NCI-H1048 (cell line): ENCODE data around the gene FAM151A.

Source experiments
- DNase-seq: peaks from one replicate; lab custom pipeline; 2025; lab: John Stamatoyannopoulos, UW

Gene FAM151A

DNA sequence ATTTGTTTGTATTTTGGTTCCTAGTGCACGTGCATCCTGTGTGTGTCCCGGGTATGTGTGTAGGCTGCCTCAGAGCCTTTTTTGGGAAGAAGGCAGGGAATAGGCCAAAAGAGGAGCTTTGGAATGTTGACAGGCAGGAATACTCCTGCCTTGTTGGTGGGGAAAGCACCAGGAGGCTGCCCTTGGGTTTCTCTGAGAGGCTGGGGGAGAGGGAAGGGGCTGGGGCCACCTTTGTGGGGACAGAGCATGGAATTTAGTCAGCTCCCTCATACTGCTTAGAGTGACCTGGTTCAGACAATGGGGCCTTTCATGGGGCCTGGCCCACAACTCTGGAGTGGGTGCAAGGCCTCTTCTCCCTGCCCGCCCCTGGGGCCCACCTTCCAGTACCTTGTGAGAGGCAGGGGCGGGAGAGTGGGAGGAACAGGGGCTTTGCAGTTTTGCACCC lies 44.0 kb downstream of the FAM151A start:
- no peak for DNase-seq

DNA sequence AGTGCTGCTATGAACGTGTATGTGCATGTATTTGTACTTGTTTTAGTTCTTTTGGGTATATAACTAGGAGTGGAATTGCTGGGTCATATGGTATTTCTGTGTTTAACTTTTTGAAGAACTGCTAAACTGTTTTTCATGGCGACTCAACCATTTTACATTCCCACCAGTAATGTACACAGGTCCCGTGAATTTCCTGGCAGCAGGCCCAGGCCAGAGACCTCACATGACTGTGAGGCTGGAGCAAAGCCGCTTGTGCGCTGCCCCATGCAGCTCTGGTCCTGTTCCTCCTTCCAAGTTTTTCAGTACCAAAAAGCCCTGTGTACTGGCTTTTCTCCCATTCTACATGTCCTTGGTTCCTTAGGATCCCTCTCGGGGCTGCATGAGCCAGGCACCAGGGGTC lies 45.7 kb downstream of the FAM151A start:
- DNase-seq: no peak

DNA sequence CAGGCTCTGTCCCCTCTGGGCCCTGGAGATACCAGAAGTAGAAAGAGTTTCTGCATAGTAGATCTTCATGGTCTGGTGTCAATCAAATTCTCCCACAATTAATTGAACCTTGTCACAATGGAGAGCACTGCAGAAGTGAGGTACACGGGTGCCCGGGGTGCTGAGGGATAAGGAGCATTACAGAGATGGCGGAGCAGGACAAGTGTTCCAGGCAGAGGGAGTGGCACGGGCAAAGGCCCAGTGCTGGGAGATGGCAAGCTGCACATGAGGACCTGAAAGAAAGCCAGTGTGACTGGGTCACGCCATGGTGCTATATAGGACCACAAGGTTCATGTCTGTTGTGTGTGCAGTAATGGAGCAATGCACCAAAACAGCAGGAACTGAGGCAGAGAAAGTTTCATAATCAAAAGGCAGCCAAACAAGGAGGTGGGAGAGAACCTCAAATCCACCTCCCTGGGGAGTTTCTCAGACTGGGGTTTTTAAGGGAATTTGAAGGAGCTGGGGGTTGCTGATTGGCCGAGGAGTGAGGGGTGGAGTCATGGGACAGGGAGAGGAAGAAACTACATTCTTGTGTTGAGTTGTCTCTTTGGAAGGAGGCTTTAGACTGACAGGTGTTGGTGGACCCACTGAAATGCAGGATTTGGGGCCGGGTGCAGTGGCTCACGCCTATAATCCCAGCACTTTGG lies 47.6 kb downstream of the FAM151A start:
- no peak for DNase-seq

DNA sequence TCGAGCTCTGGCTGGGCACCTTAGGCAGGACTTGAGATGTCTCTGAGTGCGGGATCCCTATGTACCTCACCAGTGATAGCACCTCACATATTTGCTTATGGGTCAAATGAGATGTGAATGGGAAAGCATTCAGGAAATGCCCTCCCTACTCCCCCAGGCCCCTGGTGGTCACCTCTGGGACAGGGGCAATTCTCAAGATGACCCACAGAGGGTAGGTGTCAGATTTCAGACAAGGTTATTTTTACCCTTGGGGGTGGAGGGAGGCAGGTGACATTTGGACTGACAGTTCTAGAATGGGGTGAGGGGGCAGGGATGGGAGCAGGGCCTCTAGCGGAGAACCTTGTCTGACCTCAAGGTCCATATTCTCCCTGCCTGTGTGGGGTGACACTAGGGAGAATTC lies 48.2 kb downstream of the FAM151A start:
- DNase-seq: no peak

DNA sequence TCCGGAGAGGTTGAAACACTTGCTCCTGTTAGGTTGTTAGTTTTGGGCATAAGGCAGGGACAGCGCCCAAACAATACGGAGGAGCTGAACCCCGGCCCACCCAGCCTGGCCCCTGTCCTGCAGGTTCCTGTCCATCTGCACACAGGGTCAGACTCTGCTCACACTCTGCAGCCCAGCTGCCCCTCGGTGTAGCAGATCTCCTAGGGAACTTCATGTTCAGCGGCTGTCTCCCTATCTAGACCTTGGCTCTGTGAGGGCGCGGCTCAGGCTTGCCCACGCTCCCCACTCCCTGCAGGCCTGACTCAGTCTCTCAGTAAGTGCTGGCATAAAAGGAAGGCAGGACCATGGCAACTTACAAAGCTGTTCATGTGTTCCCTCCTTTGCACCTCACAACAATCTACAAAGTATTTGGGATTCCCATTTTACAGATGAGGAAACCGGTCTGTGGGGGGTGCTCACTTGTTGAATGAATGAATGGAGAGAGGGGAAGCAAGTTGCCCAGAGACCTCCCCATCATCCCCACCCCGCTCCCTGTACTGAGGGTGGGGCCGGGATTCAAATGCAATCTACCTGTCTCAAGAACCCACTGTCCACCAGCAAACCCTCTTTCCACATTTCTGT lies 49.1 kb downstream of the FAM151A start:
- no peak for DNase-seq

DNA sequence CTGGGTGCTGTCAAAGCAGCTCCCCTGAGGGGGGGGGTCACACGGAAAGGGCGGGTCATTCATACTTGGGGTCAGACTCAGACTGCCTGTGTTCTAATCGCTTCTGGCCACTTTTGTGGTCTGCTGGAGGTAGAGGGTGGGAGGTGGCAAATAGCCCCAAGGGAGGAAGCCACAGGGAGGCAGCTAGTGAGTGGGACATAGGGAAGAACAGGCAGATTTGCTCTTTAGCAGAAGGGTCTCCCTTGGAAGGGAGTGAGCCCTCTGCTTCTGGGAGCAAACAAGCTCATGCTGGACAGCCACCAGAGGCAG lies 50.8 kb downstream of the FAM151A start:
- DNase-seq: no peak

DNA sequence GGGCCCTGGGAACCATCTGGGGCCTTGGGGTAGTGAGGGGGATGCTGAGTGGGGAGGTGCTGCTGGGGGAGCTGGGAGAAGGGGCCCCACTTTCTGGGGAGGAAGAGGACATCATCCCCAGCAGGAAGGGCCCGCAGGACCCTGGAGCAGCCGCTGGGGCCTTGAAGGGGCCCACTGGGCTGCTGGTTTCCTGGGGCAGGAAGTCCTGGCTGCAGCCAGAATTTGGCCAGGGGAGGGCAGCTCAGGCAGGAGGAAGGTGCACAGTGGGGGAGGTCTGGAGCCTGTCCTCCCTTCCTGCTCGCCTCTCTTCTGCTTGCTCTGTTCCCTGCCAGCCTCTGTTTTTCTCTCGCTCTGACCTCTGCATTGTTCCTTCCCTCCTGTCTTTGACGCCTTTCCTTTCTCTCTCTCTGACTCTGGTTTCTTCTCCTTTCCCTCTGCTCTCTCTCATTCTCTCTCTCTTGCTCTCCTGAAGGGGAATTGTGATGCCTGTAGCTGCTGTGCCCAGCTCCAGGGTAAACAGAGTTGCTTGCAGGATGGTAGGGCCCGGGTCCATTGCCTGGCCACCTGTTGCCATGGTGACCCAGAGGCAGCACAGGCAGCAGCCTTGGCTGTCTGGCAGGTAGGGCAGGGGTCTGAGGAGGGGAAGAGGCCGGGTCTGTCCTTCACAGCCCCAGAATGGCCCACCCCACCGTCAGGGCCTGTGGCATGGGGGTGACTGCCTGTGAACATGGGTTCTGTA lies 51.4 kb downstream of the FAM151A start:
- DNase-seq: no peak

DNA sequence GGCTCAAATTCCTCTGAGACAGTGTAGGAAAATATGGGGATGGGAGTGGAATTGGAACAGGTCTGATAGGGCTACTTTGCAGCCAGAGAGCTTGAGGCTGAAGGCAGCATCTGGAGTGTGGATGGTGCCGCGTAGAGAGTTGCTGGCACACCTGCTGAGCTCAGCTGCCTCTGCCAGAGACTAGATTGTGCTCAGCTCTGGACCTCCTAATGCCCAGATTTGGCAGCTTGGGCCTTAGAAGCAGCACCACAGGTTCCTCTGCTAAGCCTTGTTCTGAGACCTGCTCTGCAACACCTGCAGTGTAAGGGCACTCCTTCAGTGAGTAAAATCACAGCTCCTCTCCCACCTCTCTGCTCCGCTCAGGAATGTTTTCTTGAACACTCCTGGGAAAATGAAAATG lies 52.0 kb downstream of the FAM151A start:
- DNase-seq: no peak

DNA sequence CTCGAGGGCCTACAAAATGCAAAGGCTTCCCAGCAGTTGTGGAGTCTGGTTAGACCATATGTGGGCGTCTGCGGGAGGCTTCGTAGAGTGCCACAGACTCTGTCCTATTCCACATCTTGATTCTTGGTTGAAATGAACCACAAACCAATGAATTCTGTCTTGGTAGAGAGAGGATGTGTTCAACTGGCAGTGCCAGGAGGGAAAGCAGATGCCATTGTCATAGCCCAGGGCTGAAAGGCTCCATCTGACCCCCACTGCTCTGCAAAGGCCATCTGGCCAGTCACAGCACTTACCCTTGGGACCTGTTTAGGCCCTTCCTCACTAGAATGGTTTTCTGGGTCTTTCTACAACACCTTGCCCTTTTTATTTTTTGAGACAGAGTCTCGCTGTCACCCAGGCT lies 53.2 kb downstream of the FAM151A start:
- DNase-seq: no peak

DNA sequence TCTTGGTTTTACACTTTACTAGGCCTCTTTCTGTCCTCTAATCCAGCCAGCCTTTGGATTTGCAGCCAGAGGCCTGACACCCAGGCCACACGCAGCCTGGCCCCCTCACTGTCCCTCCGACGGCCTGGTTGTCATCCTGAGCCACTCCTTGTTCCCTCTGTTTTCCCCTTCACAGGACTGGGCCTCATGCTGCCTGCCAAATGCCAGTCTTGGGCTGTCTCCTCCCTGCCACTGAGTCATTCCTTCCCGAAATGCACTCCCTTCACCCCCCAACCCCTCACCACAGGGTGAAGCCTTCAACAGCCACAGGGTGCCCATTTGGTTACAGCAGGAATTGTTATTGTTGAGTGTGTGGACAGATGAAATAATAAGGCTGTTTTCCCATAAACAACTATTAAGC lies 54.0 kb downstream of the FAM151A start:
- no peak for DNase-seq

DNA sequence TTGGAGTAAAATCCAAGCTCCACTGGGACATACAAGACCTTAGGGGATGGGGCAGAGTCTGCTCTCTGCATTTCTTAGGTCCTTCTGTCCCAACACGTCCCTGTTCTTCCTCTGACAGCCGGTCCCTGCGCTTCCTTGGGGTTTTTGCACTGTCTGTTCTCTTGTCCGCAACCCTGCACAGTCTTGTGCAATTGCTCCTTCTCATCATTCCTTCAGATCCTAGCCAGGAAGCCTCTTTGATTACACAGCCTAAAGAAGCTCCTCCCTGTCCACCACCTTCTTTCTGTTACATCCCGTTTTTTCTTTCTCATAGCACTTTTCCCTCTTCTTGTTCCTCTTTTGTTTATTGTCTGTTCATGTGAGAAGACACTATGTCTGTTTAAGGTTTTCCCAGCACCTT lies 55.4 kb downstream of the FAM151A start:
- DNase-seq: no peak

DNA sequence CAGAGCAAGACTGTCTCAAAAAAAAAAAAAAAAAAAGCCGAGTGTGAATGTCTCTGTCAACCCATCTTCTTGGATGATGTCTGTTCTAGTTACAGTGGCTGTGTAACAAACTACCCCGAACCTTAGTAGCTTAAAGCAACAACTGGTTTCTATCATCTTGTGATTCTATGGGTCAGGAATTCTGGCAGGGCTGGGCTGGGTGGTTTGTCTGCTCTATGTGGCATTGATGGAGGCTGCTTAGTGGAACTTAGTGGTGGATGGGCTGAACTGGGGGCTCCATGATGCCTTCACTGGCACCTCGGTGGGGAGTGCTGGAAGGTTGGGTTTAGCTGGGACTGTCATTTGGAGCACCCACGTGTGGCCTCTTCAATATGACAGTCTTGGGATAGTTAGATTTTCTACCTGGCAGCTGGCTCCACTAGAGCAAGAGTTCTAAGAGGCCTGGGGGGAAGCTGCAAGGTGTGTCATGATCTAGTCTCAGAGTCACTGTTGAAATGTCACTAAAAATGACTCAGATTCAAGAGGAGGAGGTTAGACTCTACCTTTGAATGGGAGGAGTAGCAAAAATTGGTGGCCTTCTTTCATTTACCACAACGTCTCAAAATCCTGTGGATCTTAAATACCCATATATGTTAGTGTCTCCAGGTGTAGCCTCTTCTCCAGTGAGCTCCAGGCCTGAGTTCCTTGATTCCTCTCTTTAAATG lies 56.7 kb downstream of the FAM151A start:
- no peak for DNase-seq

DNA sequence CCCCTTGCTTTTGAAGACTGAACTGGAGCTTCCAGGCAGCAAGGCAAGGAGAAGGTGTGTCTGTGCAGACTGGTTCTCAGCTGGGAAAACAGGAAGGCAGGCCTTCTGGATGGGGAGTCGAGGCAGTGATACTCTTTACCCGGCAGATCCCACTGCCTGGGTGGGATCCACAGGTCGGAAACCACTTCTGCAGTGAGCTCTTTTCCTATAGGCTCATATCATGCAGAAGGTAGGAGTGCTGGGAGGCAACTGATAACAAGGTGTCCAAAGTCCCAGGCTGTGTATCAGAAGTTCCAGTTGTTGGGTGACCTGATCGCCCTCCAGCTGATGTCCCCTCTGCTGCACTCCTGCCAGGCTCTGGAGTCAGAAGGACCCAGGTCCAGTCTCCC lies 58.2 kb downstream of the FAM151A start:
- no peak for DNase-seq

DNA sequence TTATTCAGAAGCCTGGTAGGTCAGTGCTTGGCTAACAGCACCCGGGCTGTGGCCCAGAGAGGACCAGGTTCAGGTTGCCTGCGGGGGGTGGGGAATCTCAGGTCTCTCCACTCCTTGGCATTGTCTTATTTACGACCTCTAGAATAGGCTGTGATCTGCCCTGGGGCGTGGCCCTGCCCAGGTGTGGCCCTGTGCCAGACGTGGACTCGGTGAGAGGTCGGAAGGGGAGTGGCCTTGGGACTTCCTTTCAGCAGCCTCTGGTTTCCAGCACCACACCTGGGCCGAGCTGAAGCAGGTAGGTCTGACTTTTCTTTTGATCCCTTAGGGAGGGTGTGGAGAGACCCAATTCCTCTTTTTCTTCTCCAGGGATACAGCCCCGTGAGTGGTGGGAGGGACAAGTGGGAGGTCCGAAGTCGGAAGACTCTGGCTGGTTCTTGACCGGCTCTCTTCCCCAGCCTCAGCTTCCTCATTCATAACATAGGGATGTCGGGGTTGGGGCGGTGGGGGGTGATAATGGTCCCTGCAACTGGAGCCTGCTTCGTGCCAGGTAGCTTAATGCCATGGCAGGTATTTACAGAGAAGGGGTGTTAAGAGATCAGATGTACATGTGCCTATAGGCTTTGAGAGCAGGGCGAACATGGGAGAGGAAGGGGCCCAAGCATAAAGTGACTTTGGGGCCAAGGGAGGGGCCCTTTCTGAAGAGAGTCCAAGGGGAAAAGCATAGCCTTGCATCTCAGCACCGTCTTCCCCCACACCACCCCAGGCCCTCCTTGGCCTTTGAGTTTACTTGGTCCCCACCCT lies 58.8 kb downstream of the FAM151A start:
- DNase-seq: no peak

DNA sequence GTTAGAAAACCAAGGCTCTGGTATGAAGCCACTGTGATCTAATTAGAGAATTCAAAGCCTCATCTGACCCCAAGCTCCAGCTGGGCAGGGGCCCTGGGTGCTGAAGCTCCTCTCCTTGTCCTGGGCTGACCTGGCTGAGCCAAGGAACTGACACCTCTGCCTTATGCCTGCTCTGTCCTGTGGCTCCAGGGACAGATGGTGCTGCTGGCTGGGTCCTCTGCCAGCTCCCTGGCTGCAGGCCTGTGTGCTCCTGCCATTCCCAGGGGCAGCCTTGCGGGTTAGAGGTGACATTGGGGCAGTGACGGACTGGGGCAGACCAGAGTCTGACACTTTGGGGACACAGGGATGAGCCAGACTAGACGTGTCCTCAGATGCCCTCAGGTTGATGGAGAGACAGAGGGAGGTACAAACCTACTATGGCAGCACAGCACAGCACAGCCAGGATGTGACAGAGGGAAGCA lies 63.5 kb downstream of the FAM151A start:
- no peak for DNase-seq
